Endothelial cell of umbilical vein (primary cell): Measurements from ENCODE around the gene TMEM233. TPM values are rescaled to one million over a fixed set of nuclear protein-coding genes. Genes with fewer than 3 reads are reported as not detected.

Experiments used
- BruUV-seq: library from RNA; stranded (reverse); fragments of 400-500 nt; replicated peaks from 2 replicates; lab custom pipeline; 2021; lab: Mats Ljungman, UMichigan
- CTCF ChIA-PET: fragments of 300-600, 350-600 bp; sonication (Branson Sonifier 250); formaldehyde crosslinking; loops from one replicate; lab custom pipeline; 2021; ENCODE audit warnings: antibody characterized with exemption, inconsistent platforms; lab: Charles Lee
- POLR2A ChIA-PET: fragments of 300-600, 350-600 bp; sonication (Branson Sonifier 250); formaldehyde crosslinking; loops from one replicate; lab custom pipeline; 2021; ENCODE audit warnings: antibody characterized with exemption, inconsistent platforms; lab: Charles Lee
- DNase-seq: peaks from one replicate; pipeline ENCODE4 v3.0.0-alpha.2; 2011; ENCODE audit warnings: low read depth, low spot score
- FAIRE-seq: peaks from 2 replicates; lab custom pipeline; 2011; peaks lifted over from hg19 to GRCh38; lab: Jason Lieb, UNC
- H2AFZ ChIP-seq: 2 replicates; pipeline ENCODE4 v1.6.0; 2012; ENCODE audit warnings: low read depth, low read length, control low read depth, inconsistent platforms
- H3K27ac ChIP-seq: 2 replicates; pipeline ENCODE4 v1.5.1; 2011; ENCODE audit warnings: low read depth, mild to moderate bottlenecking, control low read depth, low read length, moderate library complexity; ENCODE audit not compliant: insufficient read depth
- H3K27me3 ChIP-seq, 2 experiments: 2 replicates each; pipeline versions ENCODE4 v1.6.0 to v1.6.1; 2011; ENCODE audit warnings: low read length in 2 of 2, mixed read lengths in 1 of 2; ENCODE audit not compliant: control insufficient read depth in 2 of 2, insufficient read depth in 2 of 2
- H3K36me3 ChIP-seq, 2 experiments: 2 replicates in 1 of 2; 3 replicates in 1 of 2; pipeline ENCODE4 v1.5.1; 2011; ENCODE audit warnings: low read length in 2 of 2, mild to moderate bottlenecking in 1 of 2, moderate library complexity in 1 of 2; ENCODE audit not compliant: control insufficient read depth in 2 of 2, insufficient read depth in 2 of 2; ENCODE audit errors: extremely low read depth in 1 of 2
- H3K4me1 ChIP-seq: 3 replicates; pipeline ENCODE4 v1.5.1; 2011; ENCODE audit warnings: mild to moderate bottlenecking, low read length; ENCODE audit not compliant: control insufficient read depth, insufficient read depth; ENCODE audit errors: extremely low read depth
- H3K4me2 ChIP-seq: 2 replicates; pipeline ENCODE4 v1.6.1; 2011; ENCODE audit warnings: low read length, control low read depth, mixed read lengths; ENCODE audit not compliant: insufficient read depth
- H3K4me3 ChIP-seq, 3 experiments: fragments of 200-600 bp in 1 of 3; sonication (generic), shearing (Covaris generic) in 1 of 3; replicated peaks in 1 of 3; 2 replicates each; pipeline ENCODE4 v1.5.1; 2011 to 2016; ENCODE audit warnings: control low read depth in 3 of 3, low read length in 3 of 3, mild to moderate bottlenecking in 2 of 3, inconsistent platforms in 1 of 3, low read depth in 1 of 3, moderate library complexity in 1 of 3; ENCODE audit not compliant: insufficient read depth in 1 of 3
- H3K79me2 ChIP-seq: 2 replicates; pipeline ENCODE4 v1.6.0; 2012; ENCODE audit warnings: low read length, inconsistent platforms; ENCODE audit not compliant: control insufficient read depth, insufficient read depth
- H3K9ac ChIP-seq: replicated peaks from 2 replicates; pipeline ENCODE3; 2011; ENCODE audit warnings: low read length, control low read depth; ENCODE audit not compliant: insufficient read depth; ENCODE audit errors: extremely low read depth
- H3K9me1 ChIP-seq: replicated peaks from 3 replicates; pipeline ENCODE4 v1.6.0; 2011; ENCODE audit warnings: mild to moderate bottlenecking, low read length; ENCODE audit not compliant: control insufficient read depth, insufficient read depth; ENCODE audit errors: extremely low read depth
- H3K9me3 ChIP-seq: replicated peaks from 2 replicates; pipeline ENCODE4 v1.5.1; 2012; ENCODE audit warnings: low read length, inconsistent platforms; ENCODE audit not compliant: control insufficient read depth, insufficient read depth
- H4K20me1 ChIP-seq: replicated peaks from 2 replicates; pipeline ENCODE3; 2011; ENCODE audit warnings: mild to moderate bottlenecking, low read length; ENCODE audit not compliant: control insufficient read depth, insufficient read depth; ENCODE audit errors: extremely low read depth
- CTCF ChIP-seq, 2 donors: IDR thresholded peaks; 1 replicate in 1 of 2; 2 replicates in 1 of 2; pipeline ENCODE4 v1.5.1; 2011; ENCODE audit warnings: low read length in 2 of 2, mild to moderate bottlenecking in 2 of 2, moderate library complexity in 2 of 2, control low read depth in 1 of 2, inconsistent platforms in 1 of 2, low read depth in 1 of 2; ENCODE audit not compliant: insufficient read depth in 1 of 2; ENCODE audit errors: extremely low read depth in 1 of 2
- EZH2 ChIP-seq: IDR thresholded peaks from 2 replicates; pipeline ENCODE4 v1.6.1; 2012; ENCODE audit warnings: borderline replicate concordance, low read depth, mild to moderate bottlenecking, moderate library complexity, low read length, inconsistent platforms; ENCODE audit not compliant: severe bottlenecking
- FOS ChIP-seq: IDR thresholded peaks from 2 replicates; pipeline ENCODE4 v1.6.1; 2011; ENCODE audit warnings: mild to moderate bottlenecking, low read length, moderate library complexity, borderline replicate concordance; ENCODE audit not compliant: insufficient read depth
- GATA2 ChIP-seq: IDR thresholded peaks from 2 replicates; pipeline ENCODE4 v1.7.0; 2011; ENCODE audit warnings: low read depth, mild to moderate bottlenecking, moderate library complexity, mixed read lengths, low read length; ENCODE audit not compliant: insufficient read length, insufficient read depth
- JUN ChIP-seq: IDR thresholded peaks from 2 replicates; pipeline ENCODE4 v1.6.1; 2011; ENCODE audit warnings: borderline replicate concordance, low read depth; ENCODE audit not compliant: insufficient read length, insufficient read depth
- MAX ChIP-seq: IDR thresholded peaks from 2 replicates; pipeline ENCODE4 v1.6.1; 2011; ENCODE audit not compliant: insufficient read depth, insufficient read length
- MYC ChIP-seq: IDR thresholded peaks from one replicate; pipeline ENCODE4 v1.6.1; 2011; ENCODE audit warnings: mild to moderate bottlenecking, low read depth, low read length
- POLR2A ChIP-seq: IDR thresholded peaks from 2 replicates; pipeline ENCODE4 v1.6.1; 2012; ENCODE audit warnings: low read depth, mild to moderate bottlenecking, control low read depth, low read length
- POLR2AphosphoS5 ChIP-seq: IDR thresholded peaks from 2 replicates; pipeline ENCODE4 v1.6.1; 2012; ENCODE audit warnings: low read depth, mild to moderate bottlenecking, control low read depth, low read length, moderate library complexity; ENCODE audit not compliant: insufficient read depth
- dilution Hi-C: fragments of 300-500 bp; cut with MboI; formaldehyde crosslinking; loops from one replicate; pipeline ENCODE4 v1.15.0; 2019; ENCODE audit warnings: low sequenced_read_pairs; ENCODE audit not compliant: extremely low pct_ligation_motif_present
- intact Hi-C: fragments of 100-400 bp; cut with micrococcal nuclease; formaldehyde crosslinking; loops from one replicate; pipeline ENCODE4 v1.10.0; 2022
- polyA plus RNA-seq, 4 experiments: library from polyadenylated mRNA; depleted of rRNA in 3 of 4; stranded (reverse) in 3 of 4; unstranded in 1 of 4; fragments of >200 nt; gene quantifications; 2 replicates each; pipeline versions ENCODE4 v1.2.1 to v1.2.3, GENCODE V29; 2011 to 2012; ENCODE audit warnings: missing spikeins in 1 of 4
- total RNA-seq: library from RNA; stranded (reverse); gene quantifications from 2 replicates; pipeline ENCODE4 v1.2.3, GENCODE V29; 2021

The TMEM233 gene
- total and polyA plus RNA-seq, 2 donors (not counting 3 experiments of a cell fraction or from before 2014, with no cell fraction given): 0.01 TPM; not detected in 1

GRCh38 chr12:119664642-119665041 lies 71.1 kb downstream of the TMEM233 start:
- no TSS peak for BruUV-seq
- Histone ChIP-seq H3K9me1 (no peaks in the 10 kb centered on the region), H3K36me3 (no peaks in the 10 kb centered on the region), H3K4me1 (peaks cover 20% of the 10 kb centered on the region), H4K20me1 (no peaks in the 10 kb centered on the region), H3K9me3 (no peaks in the 10 kb centered on the region), H3K27me3 (peaks cover 1 to 6% of the 10 kb centered on the region in 2 experiments), H3K79me2 (peaks cover 4% of the 10 kb centered on the region), H3K4me3 (no peak overlapping the region), H2AFZ (no peak overlapping the region), H3K9ac (no peak overlapping the region), H3K27ac (no peak overlapping the region), H3K4me2 (no peak overlapping the region)
- no peak for FAIRE-seq
- dilution Hi-C loops: no loop called here
- CTCF ChIA-PET: interaction anchor here (1.8 kb wide), 1 partner anchor 116 kb away, joined by 4 read pairs; no protein-coding TSS in a partner anchor
- TF ChIP-seq MAX (no peak), MYC (no peak), POLR2A (no peak), POLR2AphosphoS5 (no peak)
- intact Hi-C loops: loop anchor here (10.0 kb wide), 1 partner anchor 1260 kb away; no protein-coding TSS in a partner anchor
- POLR2A ChIA-PET: no interaction called here
- DNase-seq: no peak

GRCh38 chr12:119665164-119665929 lies 71.8 kb downstream of the TMEM233 start:
- no peaks in the 10 kb centered on the region for H3K36me3 ChIP-seq
- no TSS peak for BruUV-seq
- no peaks in the 10 kb centered on the region for H4K20me1 ChIP-seq
- peaks cover 26% of the 10 kb centered on the region for H3K4me1 ChIP-seq
- H3K4me3 ChIP-seq: no peak overlapping the region
- POLR2A ChIA-PET: no interaction called here
- H3K9me1 ChIP-seq: no peaks in the 10 kb centered on the region
- FAIRE-seq (no peak), DNase-seq (no peak)
- dilution Hi-C loops: no loop called here
- no peak overlapping the region for H3K27ac ChIP-seq
- H3K9me3 ChIP-seq: no peaks in the 10 kb centered on the region
- H3K27me3 ChIP-seq: peaks cover 1 to 6% of the 10 kb centered on the region in 2 experiments
- no peak overlapping the region for H3K4me2 ChIP-seq
- TF ChIP-seq GATA2 (no peak), POLR2A (no peak), POLR2AphosphoS5 (no peak), EZH2 (no peak), MAX (no peak), FOS (no peak), JUN (no peak), CTCF (IDR thresholded peaks at IDR 0.05; ENCODE audit: extremely low read depth in 1 of 2, insufficient read depth in 1 of 2, low read depth in 1 of 2, low read length in 2 of 2) (no peak), MYC (no peak)
- H3K9ac ChIP-seq: no peak overlapping the region
- no peak overlapping the region for H2AFZ ChIP-seq
- CTCF ChIA-PET: interaction anchor here (1.1 to 1.4 kb wide), 4 partner anchors 30 to 116 kb away, joined by 3 to 4 read pairs (median 3); no protein-coding TSS in a partner anchor
- intact Hi-C loops: loop anchor here (10.0 kb wide), 1 partner anchor 1261 kb away; no protein-coding TSS in a partner anchor
- H3K79me2 ChIP-seq: peaks cover 4% of the 10 kb centered on the region
